ENCODE results near the gene PPP4R2.

PPP4R2 gene

DNA sequence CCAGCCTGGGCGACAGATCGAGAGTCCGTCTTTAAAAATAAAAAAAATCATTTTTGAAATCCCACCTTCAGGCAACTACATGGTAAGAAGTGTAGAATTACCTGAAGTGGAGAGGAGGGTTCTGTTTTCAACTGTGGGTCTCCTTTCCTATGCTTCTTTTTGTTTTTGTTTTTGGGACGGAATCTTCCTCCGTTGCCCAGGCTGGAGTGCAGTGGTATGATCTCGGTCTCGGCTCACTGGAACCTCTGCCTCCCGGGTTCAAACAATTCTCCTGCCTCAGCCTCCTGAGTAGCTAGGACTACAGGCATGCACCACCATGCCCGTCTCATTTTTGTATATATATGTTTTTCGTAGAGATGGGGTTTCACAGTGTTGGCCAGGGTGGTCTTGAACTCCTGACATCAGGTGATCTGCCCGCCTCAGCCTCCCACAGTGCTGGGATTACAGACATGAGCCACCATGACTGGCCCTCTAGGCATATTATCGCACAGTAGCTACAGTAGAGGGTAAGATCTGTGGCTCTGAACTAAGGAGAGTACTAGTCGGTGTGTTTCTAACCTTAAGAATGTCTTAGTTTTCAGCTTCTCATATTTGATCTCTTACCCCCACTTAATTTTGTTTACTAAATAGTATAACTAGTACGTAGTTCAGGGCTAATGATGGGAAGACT is 73.3 kb downstream of the PPP4R2 start:
- no peak for DNase-seq (ENCODE audit: low spot score)

DNA sequence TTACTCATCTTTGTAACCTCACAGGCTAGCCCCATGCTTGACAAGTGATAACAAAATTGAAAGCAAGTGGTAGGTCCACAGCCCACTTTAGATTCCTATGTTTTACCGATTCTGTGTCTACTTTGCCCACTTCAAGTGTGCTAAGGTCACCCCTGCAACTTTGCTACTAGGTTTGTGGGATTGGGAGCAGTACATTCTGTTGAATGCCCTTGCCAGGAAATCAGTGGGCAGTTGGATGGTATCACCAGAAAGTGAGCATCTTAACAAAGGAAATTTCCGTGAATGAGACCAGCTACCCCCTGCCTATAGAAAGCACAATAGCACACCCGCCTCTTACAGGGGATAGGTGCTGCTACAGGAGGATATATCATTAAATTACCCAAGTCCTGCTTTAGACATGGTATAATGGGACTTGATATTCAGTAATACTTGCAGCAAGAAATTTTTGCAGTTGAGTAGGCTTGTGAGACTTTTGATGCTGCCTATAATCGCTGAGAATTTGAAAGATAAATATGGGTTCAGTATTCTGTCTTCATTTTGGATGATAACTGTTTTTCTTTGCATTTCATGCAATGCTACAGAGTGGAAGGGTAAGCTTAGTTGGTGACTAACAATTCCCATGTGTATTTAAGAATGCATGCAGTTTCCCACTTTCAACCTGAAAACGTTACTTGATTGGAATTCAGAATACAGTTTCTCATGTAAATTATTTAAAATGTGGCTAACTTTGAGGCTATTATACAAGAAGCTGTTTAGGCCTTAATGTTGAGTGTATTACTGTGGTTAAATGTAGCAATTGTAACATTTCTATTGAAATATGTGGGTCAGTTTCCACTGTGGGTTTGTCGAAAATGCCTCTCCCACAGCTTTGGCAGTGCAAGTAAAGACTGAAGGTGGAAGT is 74.3 kb downstream of the PPP4R2 start:
- DNase-seq (ENCODE audit: low spot score), result no peak

DNA sequence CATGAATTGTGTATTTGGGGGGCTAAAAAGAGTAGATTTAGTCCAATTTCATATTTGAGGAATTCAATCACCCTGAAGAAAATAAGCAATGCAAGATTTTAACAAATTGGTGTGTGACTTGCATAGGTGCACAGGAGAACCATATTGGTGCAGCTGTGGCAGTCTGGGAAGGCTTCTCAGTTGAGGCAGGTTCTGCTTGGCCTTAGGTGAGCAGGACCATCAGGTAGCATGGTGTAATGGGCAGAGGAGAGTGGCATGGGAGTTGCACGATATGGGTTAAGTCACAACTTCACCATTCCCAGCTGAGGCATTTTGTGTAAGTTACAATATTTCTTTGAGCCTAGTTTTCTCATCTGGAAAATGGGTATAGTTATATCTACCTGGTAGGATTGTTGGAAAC is 75.3 kb downstream of the PPP4R2 start:
- DNase-seq (ENCODE audit: low spot score), result no peak

DNA sequence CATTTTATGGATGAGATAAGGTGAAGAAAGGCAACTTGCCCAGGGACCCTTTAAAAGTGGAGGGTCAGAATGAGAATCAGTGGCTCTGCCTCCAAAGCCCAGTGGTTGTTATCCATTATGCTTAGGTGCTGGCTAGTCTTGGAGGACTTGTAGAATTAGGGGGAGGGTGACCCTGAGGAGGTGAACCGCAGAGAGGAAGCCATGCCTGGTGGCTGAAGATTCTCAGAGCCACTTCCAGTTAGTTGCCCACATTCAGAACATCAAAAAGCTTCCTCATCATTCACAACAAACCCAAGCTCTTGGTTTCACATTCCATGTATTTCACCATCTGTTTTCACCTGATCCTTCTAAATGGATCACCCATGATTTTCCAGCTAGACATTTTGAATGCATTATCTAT is 76.0 kb downstream of the PPP4R2 start:
- no peak for DNase-seq (ENCODE audit: low spot score)

DNA sequence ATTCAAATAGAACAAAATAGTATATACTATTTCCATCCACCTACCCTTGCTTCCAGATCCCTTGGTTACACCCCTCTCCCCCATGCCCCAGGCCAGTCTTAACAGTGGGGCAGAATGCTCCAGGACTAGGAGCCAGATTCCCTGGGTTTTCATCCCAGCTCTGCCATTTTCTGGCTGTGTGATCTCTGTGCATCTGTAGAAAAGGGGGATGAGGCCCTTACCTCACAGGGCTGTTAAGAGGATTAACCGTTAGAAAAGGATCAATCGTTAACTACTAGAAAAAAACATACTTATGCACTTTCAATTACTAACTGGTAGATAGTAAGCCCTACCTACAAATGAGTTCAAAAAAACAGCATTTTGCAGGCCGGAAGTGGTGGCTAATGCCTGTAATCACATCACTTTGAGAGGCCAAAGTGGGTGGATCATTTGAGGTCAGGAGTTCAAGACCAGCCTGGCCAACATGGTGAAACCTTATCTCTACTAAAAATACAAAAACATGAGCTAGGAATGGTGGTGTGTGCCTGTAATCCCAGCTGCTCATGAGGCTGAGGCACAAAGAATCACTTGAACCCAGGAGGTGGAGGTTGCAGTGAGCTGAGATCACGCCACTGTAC is 76.6 kb downstream of the PPP4R2 start:
- DNase-seq (ENCODE audit: low spot score), result no peak

DNA sequence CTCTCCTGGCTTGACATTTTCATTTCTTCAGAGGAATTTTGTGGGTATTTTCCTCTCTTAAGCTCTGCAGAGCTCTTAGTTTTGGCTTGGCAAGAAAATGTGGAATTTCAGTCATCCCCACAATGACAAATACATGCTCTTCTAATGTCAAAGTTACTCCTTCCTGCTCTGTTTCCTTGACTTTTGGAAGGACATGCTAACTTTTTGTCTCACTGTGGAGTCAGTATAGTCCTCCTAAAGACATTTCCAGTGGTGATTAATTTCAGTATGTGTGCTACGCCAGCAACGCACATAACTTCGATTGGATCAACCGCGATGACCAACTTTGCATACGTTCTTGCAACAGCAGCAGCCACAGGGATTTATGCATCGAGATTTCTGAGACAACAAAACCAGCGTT is 78.2 kb downstream of the PPP4R2 start:
- no peak for DNase-seq (ENCODE audit: low spot score)

DNA sequence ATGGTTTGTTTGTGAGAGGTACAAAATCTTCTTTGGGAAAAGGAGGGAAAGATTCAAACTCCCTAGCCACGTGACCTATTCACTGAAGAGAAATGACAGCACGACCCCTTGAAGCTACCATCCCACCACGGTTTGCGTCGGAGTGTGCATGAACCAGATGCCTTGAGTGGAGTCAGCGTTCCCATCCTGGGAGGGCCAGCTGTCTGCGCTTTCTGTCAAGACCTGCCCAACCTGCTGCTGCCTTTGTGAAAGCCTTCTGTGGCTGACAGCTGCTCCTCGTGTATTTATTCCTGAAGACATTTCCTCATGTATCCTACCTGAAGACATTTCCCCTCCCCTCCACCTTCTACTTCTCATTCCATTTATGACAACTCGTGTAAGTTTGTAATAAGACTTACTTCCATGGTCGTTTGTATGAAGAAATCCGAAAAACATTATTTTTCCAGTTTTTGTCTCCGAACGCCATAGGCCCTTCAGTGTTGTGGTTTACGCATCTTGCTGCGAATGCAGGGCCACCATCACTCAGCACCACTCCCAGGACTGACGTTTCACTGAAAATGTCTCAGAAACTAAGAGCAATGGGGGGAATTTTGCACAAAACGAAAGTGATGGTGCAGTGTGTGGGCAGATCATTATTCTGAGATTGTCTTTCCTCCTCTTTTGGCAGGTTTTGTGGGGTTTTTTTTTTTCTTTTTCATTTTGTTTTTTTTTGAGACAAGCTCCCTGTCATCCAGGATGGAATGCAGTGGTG is 83.8 kb downstream of the PPP4R2 start:
- no peak for DNase-seq (ENCODE audit: low spot score)

DNA sequence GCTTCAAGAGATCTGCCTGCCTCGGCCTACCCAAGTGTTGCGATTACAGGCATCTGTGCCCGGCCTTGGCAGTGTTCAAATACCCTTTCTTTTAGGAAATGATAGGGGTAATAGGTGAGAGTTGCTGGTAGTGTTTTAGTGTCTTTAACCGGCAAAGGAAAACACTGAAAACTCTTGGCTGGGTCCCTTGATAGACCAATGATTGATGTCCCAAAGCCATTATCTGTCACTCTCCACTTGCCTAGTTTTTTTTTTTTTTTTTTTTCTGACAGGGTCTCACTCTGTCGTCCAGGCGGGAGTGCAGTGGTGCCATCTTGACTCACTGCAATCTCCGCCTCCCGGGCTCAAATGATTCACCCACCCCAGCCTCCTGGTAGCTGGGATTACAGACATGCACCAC is 84.5 kb downstream of the PPP4R2 start:
- DNase-seq (ENCODE audit: low spot score), result no peak

DNA sequence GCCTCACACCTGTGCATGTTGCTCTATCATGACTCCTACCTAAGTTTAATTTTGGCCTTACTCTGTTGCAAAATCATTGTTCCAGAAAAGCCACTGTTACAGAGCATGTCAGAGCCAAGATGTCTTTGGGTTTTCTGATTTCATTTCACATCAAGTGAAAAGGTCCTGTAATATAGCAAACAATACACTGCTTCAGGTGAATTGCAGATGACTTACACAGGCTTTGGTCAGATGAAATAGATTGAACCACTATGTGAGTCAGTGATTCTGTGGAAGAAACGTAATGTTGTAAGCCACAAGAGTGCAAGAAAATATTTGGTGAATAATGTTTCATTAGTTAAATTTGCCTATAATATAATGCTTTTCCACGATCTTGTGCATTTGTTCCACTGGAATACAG is 87.6 kb downstream of the PPP4R2 start:
- DNase-seq (ENCODE audit: low spot score), result no peak

DNA sequence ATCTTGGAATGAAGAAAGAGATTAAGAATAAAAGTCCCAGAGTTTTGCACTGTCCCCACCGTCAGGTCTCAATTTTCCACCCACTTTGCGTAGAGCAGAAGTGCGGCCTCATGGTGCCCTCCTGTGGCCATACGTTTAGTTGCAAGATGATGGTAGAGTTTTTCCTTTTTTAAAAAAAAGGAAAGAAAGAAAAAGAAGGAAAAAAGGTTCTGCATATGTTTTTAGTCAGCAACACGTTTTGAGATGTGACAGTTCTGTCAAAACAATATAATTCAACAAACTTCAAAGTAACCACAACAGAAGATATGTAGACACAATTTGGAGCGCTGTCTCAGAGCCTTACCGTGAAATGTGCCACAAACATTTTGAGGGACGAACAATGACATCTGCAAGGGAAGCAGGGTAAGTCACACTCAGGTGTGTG is 89.5 kb downstream of the PPP4R2 start:
- peak; percentile 70 for DNase-seq (ENCODE audit: low spot score)

DNA sequence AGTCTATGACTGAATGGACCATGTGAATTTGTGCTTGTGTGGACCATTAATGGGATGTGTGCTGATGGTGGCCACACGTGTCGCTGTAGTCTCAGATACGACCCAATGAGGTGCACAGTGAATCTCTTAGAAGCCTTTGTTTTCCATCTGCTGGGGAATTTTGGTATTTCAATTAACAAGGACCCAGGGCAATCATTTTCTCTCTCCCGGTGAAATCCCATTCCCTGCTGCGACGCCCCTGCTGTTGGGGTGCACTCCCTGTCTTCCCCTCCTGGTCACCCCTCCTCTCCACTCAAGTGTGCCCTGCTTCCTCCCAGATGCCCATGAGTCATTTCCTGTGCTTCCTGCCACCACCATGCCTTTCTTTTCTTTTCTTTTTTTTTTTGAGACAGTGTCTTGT is 97.5 kb downstream of the PPP4R2 start:
- DNase-seq (ENCODE audit: low spot score), result no peak

DNA sequence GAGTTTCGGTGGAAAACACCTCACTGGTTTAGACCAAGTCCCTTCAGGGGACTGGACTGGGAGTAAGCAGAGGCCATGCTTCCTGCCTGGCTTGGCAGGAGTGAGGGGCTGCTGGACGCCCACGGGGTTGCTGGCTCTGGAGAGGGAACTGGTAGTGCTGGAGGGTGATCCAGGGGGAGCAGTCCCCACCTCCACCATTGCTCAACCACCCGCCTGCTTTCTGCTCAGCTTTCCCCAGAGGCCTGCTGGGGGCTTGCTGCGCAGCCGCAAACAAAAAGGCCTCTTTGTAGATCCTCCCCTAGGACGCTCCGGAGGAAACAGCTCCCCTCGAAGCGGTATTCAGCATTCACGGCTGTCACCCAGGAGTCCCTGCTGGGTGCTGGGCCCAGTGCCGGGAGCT is 98.3 kb downstream of the PPP4R2 start:
- no peak for DNase-seq (ENCODE audit: low spot score)

DNA sequence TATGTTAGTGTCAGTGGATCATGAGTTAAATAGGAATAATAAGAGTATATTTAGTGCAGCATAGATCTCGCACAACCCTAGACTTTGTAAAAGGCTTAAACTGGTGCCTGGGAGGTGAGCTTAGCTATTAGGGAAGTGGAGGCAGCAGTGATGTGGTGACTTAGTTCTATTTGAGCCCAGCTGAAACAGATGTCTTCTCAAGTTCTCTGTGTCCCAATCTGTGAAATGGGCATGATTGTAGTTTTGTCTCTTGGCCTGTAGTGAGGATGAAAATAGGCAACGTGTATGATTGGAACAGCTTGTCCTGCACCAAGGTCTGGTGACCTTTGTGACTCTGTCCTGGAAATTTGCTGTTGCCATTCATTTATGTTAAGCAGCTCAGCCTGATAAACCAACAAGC is 99.6 kb downstream of the PPP4R2 start:
- no peak for DNase-seq (ENCODE audit: low spot score)

DNA sequence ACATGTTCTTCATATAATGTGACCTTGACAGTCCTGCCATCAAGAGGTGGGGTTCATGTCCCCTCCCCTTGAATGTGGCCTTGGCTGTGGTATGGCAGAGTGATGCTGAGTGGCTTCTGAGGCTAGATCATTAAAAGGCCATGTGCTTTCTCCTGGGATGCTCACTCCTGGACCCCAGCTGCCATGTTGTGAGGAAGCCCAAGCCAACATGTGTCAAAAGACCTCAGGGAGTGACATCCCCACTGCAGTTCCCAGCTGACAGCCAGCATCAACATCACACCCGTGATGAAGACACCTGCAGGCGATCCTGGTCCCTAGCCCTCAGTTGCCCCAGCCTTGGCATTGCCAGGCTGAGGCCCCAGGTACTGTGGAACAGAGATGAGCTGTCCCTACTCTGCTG is 101.4 kb downstream of the PPP4R2 start:
- no peak for DNase-seq (ENCODE audit: low spot score)

DNA sequence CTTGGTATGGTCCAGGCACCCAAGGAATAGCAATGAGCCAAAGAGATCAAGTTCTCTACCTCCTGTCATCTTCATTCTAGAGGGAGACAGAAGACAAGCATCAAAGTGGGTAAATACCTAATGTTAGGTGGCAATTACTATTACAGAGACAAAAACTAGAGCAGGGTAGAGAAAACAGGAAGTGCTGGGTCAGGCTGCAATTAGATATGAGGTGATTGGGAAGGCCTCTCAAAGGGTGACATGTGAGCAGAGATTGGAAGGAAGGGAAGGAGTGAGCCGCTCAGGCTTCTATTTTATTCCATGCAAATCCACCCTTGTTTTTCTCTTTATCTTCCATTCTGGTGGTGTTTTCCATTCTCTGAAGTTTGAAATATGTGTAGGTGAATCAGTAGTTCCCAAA is 102.3 kb downstream of the PPP4R2 start:
- no peak for DNase-seq (ENCODE audit: low spot score)

DNA sequence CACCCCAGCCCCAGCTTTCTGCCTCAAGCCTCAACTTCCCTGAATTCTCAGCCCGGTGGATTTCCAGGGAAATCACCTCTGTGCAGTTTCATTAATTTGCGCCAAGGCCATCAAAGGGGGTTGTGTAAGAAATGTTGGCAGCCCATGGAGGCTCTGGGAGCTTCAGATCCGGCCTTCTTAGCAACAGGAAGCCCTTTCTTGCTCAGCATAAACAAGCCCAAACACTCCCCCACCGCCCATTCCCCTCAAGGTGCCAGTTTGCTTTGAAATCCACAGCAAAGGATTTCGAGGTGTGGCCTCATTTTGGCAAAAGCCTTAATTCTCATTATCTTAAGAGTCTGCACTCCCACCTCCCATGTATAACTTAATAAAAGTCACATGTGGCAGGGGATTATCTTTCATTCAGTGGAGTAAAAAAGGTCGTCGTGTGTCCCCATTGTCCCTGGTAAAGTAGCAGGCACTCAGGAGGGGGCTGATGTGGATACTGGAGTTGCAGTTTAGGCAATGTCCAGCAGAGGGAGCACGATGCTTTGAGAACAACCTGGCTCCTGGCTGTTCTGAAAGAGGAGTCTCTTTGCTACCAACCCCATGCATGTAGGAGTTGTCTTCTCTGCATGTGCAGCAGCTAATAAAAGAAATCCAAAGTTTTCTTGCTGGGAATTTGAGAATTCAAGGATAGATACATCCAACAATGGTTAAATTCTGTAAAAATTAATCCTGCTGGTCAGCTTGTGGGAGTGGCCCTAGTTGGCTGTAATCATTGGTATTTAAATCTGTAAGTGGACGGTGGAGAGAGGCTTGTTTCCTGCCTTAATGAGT is 104.3 kb downstream of the PPP4R2 start:
- peak; percentile 94 for DNase-seq (ENCODE audit: low spot score)

DNA sequence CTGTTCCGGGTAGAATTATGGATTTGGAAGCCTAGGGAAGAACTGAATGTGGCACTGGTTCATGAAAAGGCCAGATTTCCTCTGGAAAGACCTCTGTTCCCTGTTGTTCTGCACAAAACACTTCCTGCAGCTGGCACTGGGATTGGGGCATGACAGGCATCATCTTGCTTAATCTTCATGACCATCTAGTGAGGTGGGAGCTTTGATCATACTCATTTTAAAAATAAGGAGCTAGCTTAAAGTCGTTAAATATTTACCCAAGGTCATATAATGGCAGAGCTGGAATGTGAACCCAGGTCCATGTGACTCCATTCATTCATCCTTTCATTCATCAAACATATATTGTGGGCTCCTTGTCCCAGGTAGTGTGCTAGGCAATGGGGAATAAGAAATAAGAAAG is 105.3 kb downstream of the PPP4R2 start:
- DNase-seq (ENCODE audit: low spot score), result no peak

DNA sequence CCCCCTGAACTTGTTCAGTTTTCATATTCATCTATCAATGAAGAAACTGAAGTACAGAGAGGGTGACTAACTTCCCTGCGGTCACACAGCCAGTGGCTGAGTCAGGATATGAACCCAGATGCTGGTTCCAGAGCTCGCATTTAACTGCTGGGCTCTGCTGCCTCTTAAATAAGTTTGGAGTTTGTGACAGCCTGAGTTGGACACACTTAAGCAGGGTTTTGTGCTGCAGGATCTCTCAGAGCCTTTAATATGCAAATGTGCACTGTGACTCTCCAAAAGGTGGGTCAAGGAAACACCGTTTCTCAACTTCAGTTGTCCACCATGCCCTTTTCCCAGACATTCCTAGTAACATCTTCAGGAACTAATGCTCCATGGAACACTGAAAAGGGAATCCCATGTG is 110.6 kb downstream of the PPP4R2 start:
- no peak for DNase-seq (ENCODE audit: low spot score)

DNA sequence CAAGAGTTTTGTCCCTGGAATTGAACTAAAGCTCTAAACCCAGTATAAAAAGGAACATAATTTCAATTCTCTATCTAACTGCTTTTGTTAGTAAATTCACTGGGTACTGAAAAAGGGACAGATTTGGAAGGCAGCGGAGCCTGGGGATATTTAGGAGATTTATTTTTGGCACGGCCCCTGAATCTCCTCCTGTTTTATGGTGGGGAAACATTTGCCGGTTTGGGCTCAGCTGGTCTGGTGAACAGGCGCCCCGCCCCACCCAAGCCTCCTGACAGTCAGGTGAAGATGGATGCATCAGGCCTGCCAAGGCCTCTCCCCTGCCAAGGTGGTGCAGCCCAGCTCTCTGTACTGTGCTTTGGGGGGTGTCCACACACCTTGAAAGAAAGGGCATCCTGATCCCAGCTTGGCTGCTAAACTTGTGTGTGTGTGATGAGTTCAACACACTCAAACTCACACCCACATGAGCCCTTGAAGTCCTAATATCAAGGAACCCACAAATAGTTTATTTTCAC is 111.1 kb downstream of the PPP4R2 start:
- no peak for DNase-seq (ENCODE audit: low spot score)

DNA sequence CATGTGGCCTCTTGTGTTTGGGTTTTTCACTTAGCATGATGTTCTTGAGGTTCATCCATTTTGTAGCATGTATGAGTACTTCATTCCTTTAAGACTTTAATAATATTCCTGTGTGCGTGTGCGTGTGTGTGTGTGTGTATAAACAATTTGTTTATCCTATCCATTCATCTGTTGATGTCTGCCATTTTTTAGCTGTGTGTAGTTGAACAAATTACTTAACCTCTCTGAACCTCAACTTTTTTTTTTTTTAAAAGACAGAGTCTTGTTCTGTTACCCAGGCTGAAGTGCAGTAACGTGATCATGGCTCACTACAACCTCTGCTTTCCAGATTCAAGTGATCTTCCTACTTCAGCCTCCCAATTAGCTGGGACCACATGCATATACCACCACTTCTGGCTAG is 112.1 kb downstream of the PPP4R2 start:
- DNase-seq (ENCODE audit: low spot score), result no peak

DNA sequence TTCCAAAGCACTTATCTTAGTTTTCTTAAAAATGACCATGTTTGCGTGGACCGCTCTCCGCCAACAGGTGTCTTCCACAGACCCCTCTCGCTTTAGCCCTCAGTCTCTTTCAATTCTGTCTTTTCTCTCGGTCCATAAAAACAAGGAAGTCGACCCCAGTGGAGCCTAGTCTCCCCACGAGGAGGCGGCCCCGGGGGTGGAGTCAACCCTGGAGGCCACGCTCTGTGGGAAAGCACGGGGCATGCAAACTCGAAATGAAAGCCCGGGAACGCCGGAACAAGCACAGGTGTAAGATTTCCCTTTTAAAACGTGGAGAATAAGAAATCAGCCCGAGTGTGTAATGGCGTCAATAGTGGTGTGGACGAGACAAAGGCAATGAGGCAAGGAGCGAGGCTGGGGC is 113.9 kb downstream of the PPP4R2 start:
- no peak for DNase-seq (ENCODE audit: low spot score)
